Measurements from ENCODE around the gene SVIL.

GRCh38 chr10:29517352-29517923 lies 117.3 kb downstream of the SVIL start:
- no peak for TF ChIP-seq POLR2A (IDR thresholded peaks at IDR 0.05)
- TF ChIP-seq, protein P1, sequence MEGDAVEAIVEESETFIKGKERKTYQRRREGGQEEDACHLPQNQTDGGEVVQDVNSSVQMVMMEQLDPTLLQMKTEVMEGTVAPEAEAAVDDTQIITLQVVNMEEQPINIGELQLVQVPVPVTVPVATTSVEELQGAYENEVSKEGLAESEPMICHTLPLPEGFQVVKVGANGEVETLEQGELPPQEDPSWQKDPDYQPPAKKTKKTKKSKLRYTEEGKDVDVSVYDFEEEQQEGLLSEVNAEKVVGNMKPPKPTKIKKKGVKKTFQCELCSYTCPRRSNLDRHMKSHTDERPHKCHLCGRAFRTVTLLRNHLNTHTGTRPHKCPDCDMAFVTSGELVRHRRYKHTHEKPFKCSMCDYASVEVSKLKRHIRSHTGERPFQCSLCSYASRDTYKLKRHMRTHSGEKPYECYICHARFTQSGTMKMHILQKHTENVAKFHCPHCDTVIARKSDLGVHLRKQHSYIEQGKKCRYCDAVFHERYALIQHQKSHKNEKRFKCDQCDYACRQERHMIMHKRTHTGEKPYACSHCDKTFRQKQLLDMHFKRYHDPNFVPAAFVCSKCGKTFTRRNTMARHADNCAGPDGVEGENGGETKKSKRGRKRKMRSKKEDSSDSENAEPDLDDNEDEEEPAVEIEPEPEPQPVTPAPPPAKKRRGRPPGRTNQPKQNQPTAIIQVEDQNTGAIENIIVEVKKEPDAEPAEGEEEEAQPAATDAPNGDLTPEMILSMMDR (IDR thresholded peaks at IDR 0.05 in 8 of 11, conservative IDR thresholded peaks at IDR 0.05 in 3 of 11): peak in 4 of 11 experiments; percentile 16 to 41 (median 26)

Measured in spleen (tissue), 7 donors.